ENCODE data around the gene GPHN.
"Not testable (repeated sequence)": the region's sequence is repeated elsewhere in the genome, so short reads cannot be mapped to it uniquely, and the experiment has no call there.

DNA sequence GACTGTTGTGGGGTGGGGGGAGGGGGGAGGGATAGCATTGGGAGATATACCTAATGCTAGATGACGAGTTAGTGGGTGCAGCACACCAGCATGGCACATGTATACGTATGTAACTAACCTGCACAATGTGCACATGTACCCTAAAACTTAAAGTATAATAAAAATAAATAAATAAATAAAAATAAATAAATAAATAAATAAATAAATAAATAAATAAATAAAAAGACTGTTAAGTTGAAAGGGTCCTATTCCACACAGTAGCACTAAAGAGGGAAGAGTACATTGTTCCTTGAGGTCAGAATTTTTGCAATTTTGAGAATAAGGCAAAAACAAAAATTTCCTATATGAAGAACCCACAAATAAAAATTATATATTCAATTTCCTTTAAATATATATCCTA, 329.5 kb downstream of the GPHN start:
- TF ChIP-seq ASH2L (IDR thresholded peaks at IDR 0.05; ENCODE audit: low read length); SRF (IDR thresholded peaks at IDR 0.05; ENCODE audit: low read depth, low read length); SP1 (IDR thresholded peaks at IDR 0.05; ENCODE audit: low read depth, low read length); EZH2 (IDR thresholded peaks at IDR 0.05; ENCODE audit: low read depth, low read length, severe bottlenecking): not testable (repeated sequence)

Measured in H1 (cell line).